ENCODE results near the gene AUTS2.

DNA sequence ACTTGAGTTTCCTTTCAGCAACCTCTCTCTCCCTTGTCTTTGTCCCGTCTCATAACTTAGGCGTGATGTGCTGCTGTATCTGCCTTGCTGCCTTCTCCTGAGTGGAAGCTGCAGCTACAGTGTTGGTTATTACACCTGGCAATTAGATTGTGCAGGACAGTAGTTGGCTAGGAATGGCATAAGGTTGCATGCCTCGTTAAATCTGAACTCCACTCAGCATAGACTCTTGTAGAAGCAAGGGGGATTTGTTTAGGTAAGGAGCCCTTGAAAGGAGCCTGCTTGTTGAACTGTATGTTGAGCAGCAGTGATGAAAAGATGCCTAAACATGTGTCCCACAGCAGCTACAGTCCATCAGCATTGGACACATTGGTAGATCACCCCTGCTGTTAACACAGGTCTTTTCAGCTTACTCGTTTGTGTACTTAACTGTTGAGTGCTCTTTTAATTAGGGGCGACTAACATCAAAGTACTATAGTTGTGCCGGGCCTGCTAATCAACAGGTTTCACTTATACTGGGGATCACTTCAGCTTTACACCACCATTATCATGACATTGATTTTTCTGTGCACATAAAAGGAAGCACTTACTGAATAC lies 225.0 kb downstream of the AUTS2 start:
- TF ChIP-seq TAF1 (IDR thresholded peaks at IDR 0.05; ENCODE audit: borderline replicate concordance, low read depth, low read length) (no peak), RELA (IDR thresholded peaks at IDR 0.05; ENCODE audit: borderline replicate concordance, partially characterized antibody) (no peak), GABPA (IDR thresholded peaks at IDR 0.05; ENCODE audit: low read depth) (no peak), SUZ12 (IDR thresholded peaks at IDR 0.05; ENCODE audit: unreplicated experiment) (no peak), EP300 (IDR thresholded peaks at IDR 0.05; ENCODE audit: borderline replicate concordance in 1 of 2, control insufficient read depth in 1 of 2, low read depth in 2 of 2, low read length in 2 of 2) (no peak), POLR2AphosphoS5 (IDR thresholded peaks at IDR 0.05; ENCODE audit: low read length) (no peak), FOXM1 (IDR thresholded peaks at IDR 0.05; ENCODE audit: low read depth, low read length) (no peak), IKZF1 (conservative IDR thresholded peaks at IDR 0.05) (no peak)
- TF ChIP-seq, protein P1, sequence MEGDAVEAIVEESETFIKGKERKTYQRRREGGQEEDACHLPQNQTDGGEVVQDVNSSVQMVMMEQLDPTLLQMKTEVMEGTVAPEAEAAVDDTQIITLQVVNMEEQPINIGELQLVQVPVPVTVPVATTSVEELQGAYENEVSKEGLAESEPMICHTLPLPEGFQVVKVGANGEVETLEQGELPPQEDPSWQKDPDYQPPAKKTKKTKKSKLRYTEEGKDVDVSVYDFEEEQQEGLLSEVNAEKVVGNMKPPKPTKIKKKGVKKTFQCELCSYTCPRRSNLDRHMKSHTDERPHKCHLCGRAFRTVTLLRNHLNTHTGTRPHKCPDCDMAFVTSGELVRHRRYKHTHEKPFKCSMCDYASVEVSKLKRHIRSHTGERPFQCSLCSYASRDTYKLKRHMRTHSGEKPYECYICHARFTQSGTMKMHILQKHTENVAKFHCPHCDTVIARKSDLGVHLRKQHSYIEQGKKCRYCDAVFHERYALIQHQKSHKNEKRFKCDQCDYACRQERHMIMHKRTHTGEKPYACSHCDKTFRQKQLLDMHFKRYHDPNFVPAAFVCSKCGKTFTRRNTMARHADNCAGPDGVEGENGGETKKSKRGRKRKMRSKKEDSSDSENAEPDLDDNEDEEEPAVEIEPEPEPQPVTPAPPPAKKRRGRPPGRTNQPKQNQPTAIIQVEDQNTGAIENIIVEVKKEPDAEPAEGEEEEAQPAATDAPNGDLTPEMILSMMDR (IDR thresholded peaks at IDR 0.05 in 2 of 3, conservative IDR thresholded peaks at IDR 0.05 in 1 of 3; ENCODE audit: control insufficient read depth in 2 of 3, extremely low read depth in 1 of 3, insufficient read depth in 1 of 3, low read depth in 3 of 3, low read length in 3 of 3): no peak
- TF ChIP-seq, protein P2, sequence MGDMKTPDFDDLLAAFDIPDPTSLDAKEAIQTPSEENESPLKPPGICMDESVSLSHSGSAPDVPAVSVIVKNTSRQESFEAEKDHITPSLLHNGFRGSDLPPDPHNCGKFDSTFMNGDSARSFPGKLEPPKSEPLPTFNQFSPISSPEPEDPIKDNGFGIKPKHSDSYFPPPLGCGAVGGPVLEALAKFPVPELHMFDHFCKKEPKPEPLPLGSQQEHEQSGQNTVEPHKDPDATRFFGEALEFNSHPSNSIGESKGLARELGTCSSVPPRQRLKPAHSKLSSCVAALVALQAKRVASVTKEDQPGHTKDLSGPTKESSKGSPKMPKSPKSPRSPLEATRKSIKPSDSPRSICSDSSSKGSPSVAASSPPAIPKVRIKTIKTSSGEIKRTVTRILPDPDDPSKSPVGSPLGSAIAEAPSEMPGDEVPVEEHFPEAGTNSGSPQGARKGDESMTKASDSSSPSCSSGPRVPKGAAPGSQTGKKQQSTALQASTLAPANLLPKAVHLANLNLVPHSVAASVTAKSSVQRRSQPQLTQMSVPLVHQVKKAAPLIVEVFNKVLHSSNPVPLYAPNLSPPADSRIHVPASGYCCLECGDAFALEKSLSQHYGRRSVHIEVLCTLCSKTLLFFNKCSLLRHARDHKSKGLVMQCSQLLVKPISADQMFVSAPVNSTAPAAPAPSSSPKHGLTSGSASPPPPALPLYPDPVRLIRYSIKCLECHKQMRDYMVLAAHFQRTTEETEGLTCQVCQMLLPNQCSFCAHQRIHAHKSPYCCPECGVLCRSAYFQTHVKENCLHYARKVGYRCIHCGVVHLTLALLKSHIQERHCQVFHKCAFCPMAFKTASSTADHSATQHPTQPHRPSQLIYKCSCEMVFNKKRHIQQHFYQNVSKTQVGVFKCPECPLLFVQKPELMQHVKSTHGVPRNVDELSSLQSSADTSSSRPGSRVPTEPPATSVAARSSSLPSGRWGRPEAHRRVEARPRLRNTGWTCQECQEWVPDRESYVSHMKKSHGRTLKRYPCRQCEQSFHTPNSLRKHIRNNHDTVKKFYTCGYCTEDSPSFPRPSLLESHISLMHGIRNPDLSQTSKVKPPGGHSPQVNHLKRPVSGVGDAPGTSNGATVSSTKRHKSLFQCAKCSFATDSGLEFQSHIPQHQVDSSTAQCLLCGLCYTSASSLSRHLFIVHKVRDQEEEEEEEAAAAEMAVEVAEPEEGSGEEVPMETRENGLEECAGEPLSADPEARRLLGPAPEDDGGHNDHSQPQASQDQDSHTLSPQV (IDR thresholded peaks at IDR 0.05): no peak

Data from GM12878 (cell line).